GM23338 (cell line): ENCODE measurements around the gene STRA8.

Source experiments
- CREB1 ChIP-seq: fragments of 250-450 bp; sonication (Bioruptor Pico); IDR thresholded peaks from 2 replicates; pipeline ENCODE4 v1.5.0; 2020; ENCODE audit warnings: low read depth, mild to moderate bottlenecking, moderate library complexity
- CTCF ChIP-seq, 2 experiments: fragments of 200-600 bp in 1 of 2; sonication (generic) in 1 of 2; conservative IDR thresholded peaks; 2 replicates each; pipeline versions ENCODE4 v1.5.1 to v1.6.1; 2016 to 2017; ENCODE audit warnings: antibody characterized with exemption in 2 of 2, low read depth in 2 of 2, mild to moderate bottlenecking in 2 of 2, moderate library complexity in 1 of 2
- EZH2 ChIP-seq: fragments of 200-600 bp; sonication (generic); IDR thresholded peaks from one replicate; pipeline ENCODE4 v1.8.0; 2017; ENCODE audit warnings: antibody characterized with exemption, mild to moderate bottlenecking, low read depth; ENCODE audit not compliant: unreplicated experiment
- POLR2AphosphoS5 ChIP-seq: IDR thresholded peaks from 2 replicates; pipeline ENCODE4 v1.6.1; 2016; ENCODE audit warnings: antibody characterized with exemption, low read depth
- ZNF331 ChIP-seq: fragments of 250-450 bp; sonication (Bioruptor Pico); IDR thresholded peaks from 2 replicates; pipeline ENCODE4 v1.5.0; 2020; ENCODE audit warnings: low read depth, mild to moderate bottlenecking, moderate library complexity

DNA sequence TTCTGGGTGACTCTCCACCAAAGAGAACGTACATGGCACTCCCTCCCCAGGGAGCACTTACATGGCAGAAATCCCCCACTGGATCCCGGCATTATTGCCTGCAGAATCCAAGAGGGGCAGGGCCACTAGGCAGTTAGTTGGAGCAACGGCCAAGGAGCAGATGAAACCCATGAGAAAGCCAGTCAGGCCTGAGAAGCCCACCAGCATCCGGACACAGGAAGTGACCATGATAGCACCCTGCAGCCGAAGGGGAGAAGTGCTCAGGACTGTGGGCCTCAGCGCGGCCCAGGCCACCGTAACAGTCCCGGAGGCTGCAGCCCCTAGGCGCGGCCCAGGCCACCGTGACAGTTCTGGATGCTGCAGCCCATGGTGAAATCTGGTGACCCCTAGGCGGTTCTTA lies 43.5 kb downstream of the STRA8 start:
- TF ChIP-seq POLR2AphosphoS5 (no peak), CTCF (conservative IDR thresholded peaks at IDR 0.05; ENCODE audit: low read depth in 2 of 2) (no peak), EZH2 (no peak), CREB1 (no peak), ZNF331 (CRISPR knock-in tag) (no peak)
